ENCODE measurements around the gene PLXNA2. TPM values are rescaled to one million over a fixed set of nuclear protein-coding genes. Genes with fewer than 3 reads are reported as not detected.

The PLXNA2 gene
- total and polyA plus RNA-seq, 8 donors = 48.7 to 137 (median 72.9) TPM

DNA sequence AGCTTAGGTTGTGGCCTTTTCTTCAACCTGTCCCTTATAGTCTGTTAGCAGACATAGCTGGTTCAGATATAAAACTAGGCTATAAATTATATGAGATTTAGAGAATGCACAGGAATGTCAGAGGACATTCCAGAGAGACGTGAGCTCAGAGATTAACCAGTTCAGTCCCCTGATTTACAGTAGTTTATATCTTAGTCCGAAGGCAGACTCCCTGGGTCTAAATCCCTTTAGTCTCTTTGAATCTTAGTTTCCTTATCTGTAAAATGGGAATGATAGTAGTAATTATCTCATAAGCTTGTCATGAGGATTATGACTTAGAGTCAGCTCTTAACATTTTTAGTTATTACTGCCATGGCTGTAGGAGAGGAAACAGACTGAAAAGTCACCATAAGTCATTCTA, 45.5 kb upstream of the PLXNA2 start:
- FAIRE-seq = no peak
- H3K9me3 ChIP-seq = no peaks in the 10 kb centered on the region
- TF ChIP-seq, protein P1, sequence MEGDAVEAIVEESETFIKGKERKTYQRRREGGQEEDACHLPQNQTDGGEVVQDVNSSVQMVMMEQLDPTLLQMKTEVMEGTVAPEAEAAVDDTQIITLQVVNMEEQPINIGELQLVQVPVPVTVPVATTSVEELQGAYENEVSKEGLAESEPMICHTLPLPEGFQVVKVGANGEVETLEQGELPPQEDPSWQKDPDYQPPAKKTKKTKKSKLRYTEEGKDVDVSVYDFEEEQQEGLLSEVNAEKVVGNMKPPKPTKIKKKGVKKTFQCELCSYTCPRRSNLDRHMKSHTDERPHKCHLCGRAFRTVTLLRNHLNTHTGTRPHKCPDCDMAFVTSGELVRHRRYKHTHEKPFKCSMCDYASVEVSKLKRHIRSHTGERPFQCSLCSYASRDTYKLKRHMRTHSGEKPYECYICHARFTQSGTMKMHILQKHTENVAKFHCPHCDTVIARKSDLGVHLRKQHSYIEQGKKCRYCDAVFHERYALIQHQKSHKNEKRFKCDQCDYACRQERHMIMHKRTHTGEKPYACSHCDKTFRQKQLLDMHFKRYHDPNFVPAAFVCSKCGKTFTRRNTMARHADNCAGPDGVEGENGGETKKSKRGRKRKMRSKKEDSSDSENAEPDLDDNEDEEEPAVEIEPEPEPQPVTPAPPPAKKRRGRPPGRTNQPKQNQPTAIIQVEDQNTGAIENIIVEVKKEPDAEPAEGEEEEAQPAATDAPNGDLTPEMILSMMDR (IDR thresholded peaks at IDR 0.05) = no peak
- H3K27me3 ChIP-seq = peaks cover 0 to 24% (median 2%) of the 10 kb centered on the region in 4 donors
- H3K36me3 ChIP-seq = no peaks in the 10 kb centered on the region
- DNase-seq = no peak
- no peak overlapping the region for H3K27ac ChIP-seq
- no peak overlapping the region for H3K4me3 ChIP-seq
- no peaks in the 10 kb centered on the region for H3K4me1 ChIP-seq
- intact Hi-C loops (cut with DNase I) = no loop called here
- WGBS, 2 donors = 73 to 74% methylated on average over 2 of the region's 2 CpGs
- ATAC-seq = no peak

DNA sequence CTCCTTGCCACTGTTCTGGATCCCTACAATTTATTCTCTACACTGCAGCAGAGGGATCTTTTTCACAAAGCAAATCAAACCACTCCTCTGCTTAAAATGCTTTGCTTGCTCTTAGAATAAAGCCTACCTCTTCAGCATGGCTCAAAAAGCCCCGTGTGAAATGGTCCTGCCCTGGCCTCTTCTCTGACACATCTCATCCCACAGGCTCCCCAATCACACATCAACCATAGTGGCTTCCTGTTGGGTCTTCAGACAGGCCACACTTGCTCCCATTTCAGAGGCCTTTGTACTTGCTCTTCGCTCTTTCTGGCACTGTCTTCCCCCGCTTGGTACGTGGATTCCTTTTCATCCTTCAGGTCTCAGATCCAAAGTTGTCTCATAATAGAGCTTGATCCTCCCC, 44.3 kb upstream of the PLXNA2 start:
- no peak for DNase-seq
- TF ChIP-seq, protein P1 (IDR thresholded peaks at IDR 0.05) = no peak
- H3K9me3 ChIP-seq = no peaks in the 10 kb centered on the region
- no peaks in the 10 kb centered on the region for H3K4me1 ChIP-seq
- intact Hi-C loops (cut with DNase I) = no loop called here
- H3K36me3 ChIP-seq = no peaks in the 10 kb centered on the region
- no peak for ATAC-seq
- H3K27ac ChIP-seq = no peak overlapping the region
- peaks cover 0 to 13% (median 0%) of the 10 kb centered on the region in 4 donors for H3K27me3 ChIP-seq
- 88 to 92% methylated on average over 4 of the region's 4 CpGs for WGBS, 2 donors
- no peak overlapping the region for H3K4me3 ChIP-seq
- FAIRE-seq = no peak

DNA sequence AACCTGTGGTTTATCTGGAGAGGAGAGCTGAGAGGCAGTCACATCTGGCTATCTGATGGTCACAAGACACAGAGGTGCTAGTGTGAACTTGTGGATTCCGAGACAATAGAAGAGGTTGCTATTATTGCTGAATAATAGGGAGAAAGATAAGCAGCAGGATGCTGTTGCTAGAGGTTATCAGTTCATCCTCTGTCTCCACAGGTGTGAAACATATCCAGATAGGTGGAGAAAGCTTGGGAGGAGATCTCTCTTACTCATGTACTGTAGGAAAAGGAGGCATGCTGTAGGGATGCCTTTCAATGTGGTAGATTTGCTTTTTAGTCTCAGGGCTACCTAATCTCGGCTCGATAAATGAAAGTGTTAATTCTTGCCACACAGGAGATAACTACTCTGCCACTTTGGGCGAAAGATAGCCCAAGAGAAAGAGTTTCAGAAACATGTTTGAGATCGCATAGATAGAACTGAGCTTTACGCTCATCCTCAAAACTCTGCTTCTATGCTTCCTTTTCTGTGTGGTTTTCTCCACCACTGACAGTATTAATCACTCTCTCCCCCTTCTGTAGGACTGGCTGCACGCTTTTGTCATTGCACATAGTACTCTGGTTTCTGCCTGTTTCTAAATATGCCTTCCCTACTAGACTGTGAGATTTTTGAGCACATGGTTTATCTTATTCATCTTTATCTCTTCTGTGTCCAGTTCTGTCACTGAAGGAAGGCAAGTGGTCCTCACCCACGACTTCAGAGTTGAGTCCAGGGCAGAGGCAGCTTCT, 36.7 kb upstream of the PLXNA2 start:
- Histone ChIP-seq H3K27me3 (peaks cover 0 to under 1% (median 0%) of the 10 kb centered on the region in 4 donors), H3K27ac (no peak overlapping the region), H3K9me3 (no peaks in the 10 kb centered on the region), H3K4me3 (no peak overlapping the region), H3K36me3 (no peaks in the 10 kb centered on the region), H3K4me1 (no peaks in the 10 kb centered on the region)
- intact Hi-C loops (cut with DNase I) = no loop called here
- no peak for FAIRE-seq
- WGBS, 2 donors = 40 to 46% methylated on average over 8 of the region's 8 CpGs
- TF ChIP-seq, protein P1 (IDR thresholded peaks at IDR 0.05) = no peak
- no peak for ATAC-seq
- no peak for DNase-seq

DNA sequence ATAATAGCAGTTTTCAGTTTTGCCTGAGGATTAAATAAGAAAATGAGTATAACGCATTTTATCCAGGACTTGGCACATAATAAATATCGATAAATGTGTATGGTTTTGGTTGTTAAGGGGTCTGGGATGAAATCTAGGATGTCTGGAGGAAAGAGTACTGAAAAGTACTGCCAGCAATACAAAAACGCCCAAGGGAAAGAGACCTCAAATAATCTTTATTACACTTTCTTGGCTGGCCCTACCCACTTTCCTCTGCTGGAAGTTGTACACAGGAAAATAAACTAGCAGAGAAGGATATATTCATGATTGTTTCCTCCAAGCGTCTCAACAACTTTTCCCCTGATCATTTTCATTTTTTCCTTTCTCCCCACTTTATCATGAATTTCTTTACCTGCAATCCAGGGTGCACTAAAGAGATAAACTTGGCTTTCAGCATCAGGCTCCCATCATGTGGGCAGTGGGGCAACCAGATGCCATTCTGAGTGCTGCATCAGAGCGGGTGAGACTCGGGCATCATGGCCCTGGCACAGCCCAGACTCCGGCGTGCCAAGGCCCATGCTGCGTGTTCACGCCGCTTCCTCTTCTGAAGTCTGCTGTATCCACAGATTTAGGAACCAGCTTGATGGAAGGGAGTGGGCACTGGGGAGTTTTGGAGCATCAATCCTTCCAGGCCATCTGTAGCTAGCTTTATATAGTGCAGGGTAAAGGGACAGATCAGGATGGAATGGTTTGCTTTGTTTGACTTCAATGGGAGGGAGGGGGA, 35.8 kb upstream of the PLXNA2 start:
- TF ChIP-seq, protein P1 (IDR thresholded peaks at IDR 0.05) = no peak
- no peak for FAIRE-seq
- DNase-seq = no peak
- intact Hi-C loops (cut with DNase I) = no loop called here
- Histone ChIP-seq H3K27ac (no peak overlapping the region), H3K4me3 (no peak overlapping the region), H3K9me3 (no peaks in the 10 kb centered on the region), H3K4me1 (no peaks in the 10 kb centered on the region), H3K36me3 (no peaks in the 10 kb centered on the region), H3K27me3 (peaks cover 0 to 9% (median 0%) of the 10 kb centered on the region in 4 donors)
- ATAC-seq = no peak
- WGBS, 2 donors = 77 to 88% methylated on average over 11 of the region's 11 CpGs

Data from pancreas (tissue), 10 donors.